ENCODE results near the gene ZNF438. TPM values are rescaled to one million over a fixed set of nuclear protein-coding genes. Genes with fewer than 3 reads are reported as not detected.

ZNF438 gene
- total and polyA plus RNA-seq, 2 of the 13 experiments (the other 11 are each of a cell fraction or from before 2014, with no cell fraction given), result 0.75 to 0.83 TPM

- TF ChIP-seq ZUFSP (CRISPR knock-in tag; IDR thresholded peaks at IDR 0.05; ENCODE audit: borderline replicate concordance), result no peak
Measured at GRCh38 chr10:30842894-30843293, 188.8 kb downstream of the ZNF438 start (continued).

DNA sequence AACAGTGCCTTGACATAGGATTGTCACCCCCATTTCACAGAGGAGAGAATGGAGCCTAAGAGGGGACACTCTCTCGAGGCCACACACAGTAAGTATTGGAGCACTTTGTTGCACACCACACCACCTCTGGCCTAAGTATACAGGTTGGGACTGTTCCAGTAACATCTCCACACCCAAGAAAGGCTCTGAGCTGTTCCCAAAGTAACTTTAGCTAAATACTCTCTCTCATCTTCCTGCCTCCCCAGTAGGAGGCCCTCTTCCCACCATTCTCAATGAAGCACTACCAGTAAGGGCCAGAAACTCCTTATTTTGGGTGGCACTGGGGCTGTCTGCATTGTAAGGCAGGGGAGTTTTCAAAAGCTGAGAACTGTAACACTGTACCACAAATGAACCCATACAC is 189.5 kb downstream of the ZNF438 start:
- H2AFZ ChIP-seq (ENCODE audit: low read length), result no peak overlapping the region
- no peaks in the 10 kb centered on the region for H3K36me3 ChIP-seq (replicated peaks in 1 of 2; ENCODE audit: control insufficient read depth in 1 of 2, insufficient read depth in 2 of 2, low read length in 2 of 2)
- POLR2A ChIA-PET, result no interaction called here
- H3K4me3 ChIP-seq (replicated peaks in 1 of 3; ENCODE audit: insufficient read depth in 1 of 3, low read depth in 2 of 3, low read length in 3 of 3), result no peak overlapping the region
- CTCF ChIA-PET (ENCODE audit: low intra/inter-chr PET ratio, low total read pairs), result no interaction called here
- no peaks in the 10 kb centered on the region for H4K20me1 ChIP-seq (ENCODE audit: insufficient read depth, low read length)
- ATAC-seq (no peak), FAIRE-seq (no peak), DNase-seq (ENCODE audit: low spot score) (no peak)
- H3K4me1 ChIP-seq (ENCODE audit: insufficient read depth, low read length), result no peaks in the 10 kb centered on the region
- H3K27me3 ChIP-seq (ENCODE audit: control insufficient read depth in 1 of 2, insufficient read depth in 2 of 2, low read length in 2 of 2), result peaks cover 2 to 16% of the 10 kb centered on the region in 2 experiments; a peak in 3 of 5 replicates
- no peak overlapping the region for H3K27ac ChIP-seq (ENCODE audit: extremely low read length, insufficient read depth, low read length)
- intact Hi-C loops (cut with micrococcal nuclease; ENCODE audit: unreplicated experiment) (no loop called here), in situ Hi-C loops (cut with HindIII; ENCODE audit: extremely low pct_ligation_motif_present, low pct_unique_long_range_greater_than_20kb) (no loop called here)
- no peak for TF ChIP-seq ZZZ3 (CRISPR knock-in tag; IDR thresholded peaks at IDR 0.05; ENCODE audit: borderline replicate concordance)
- TF ChIP-seq ZNF562 (CRISPR knock-in tag; IDR thresholded peaks at IDR 0.05; ENCODE audit: borderline replicate concordance), result no peak
- no peak for TF ChIP-seq TOE1 (CRISPR knock-in tag; IDR thresholded peaks at IDR 0.05)
- TF ChIP-seq KDM3A (CRISPR knock-in tag; IDR thresholded peaks at IDR 0.05; ENCODE audit: low read depth), result no peak
- TF ChIP-seq AKAP8 (CRISPR knock-in tag; IDR thresholded peaks at IDR 0.05), result no peak
- TF ChIP-seq ZNF180 (CRISPR knock-in tag; IDR thresholded peaks at IDR 0.05; ENCODE audit: borderline replicate concordance, low read depth), result no peak
- TF ChIP-seq, protein P1, sequence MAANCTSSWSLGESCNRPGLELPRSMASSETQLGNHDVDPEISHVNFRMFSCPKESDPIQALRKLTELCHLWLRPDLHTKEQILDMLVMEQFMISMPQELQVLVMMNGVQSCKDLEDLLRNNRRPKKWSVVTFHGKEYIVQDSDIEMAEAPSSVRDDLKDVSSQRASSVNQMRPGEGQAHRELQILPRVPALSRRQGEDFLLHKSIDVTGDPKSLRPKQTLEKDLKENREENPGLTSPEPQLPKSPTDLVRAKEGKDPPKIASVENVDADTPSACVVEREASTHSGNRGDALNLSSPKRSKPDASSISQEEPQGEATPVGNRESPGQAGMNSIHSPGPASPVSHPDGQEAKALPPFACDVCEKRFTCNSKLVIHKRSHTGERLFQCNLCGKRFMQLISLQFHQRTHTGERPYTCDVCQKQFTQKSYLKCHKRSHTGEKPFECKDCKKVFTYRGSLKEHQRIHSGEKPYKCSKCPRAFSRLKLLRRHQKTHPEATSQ (CRISPR knock-in tag; IDR thresholded peaks at IDR 0.05; ENCODE audit: borderline replicate concordance), result no peak
- TF ChIP-seq EHMT2 (IDR thresholded peaks at IDR 0.05; ENCODE audit: borderline replicate concordance, low read depth, low read length), result no peak
- no TSS peak for BruUV-seq (replicated peaks)
- no peaks in the 10 kb centered on the region for H3K79me2 ChIP-seq (ENCODE audit: insufficient read depth, low read length)
- H3K4me2 ChIP-seq (ENCODE audit: low read depth, low read length), result no peak overlapping the region
- H3K9ac ChIP-seq (ENCODE audit: insufficient read depth, low read depth, low read length), result no peak overlapping the region
- WGBS (ENCODE audit: low lambda C conversion rate), result 0% methylated on average over 1 of the region's 1 CpG
- no peaks in the 10 kb centered on the region for H3K9me3 ChIP-seq (ENCODE audit: low read length)

Measured in HepG2 (cell line).